H7 (cell line): ENCODE results near the gene SUPT20HL1. TPM values are rescaled to one million over a fixed set of nuclear protein-coding genes. Genes with fewer than 3 reads are reported as not detected.

ENCODE experiments used
- DNase-seq: peaks from one replicate; pipeline ENCODE4 v3.0.0; 2012
- H3K27me3 ChIP-seq: 2 replicates; pipeline ENCODE4 v1.6.0; 2011; ENCODE audit warnings: mild to moderate bottlenecking, low read length; ENCODE audit not compliant: control insufficient read depth, insufficient read depth
- H3K36me3 ChIP-seq: replicated peaks from 2 replicates; pipeline ENCODE4 v1.5.1; 2011; ENCODE audit warnings: low read length; ENCODE audit not compliant: control insufficient read depth, insufficient read depth
- H3K4me3 ChIP-seq: 2 replicates; pipeline ENCODE4 v1.5.1; 2011; ENCODE audit warnings: low read depth, mild to moderate bottlenecking, control low read depth, low read length, moderate library complexity; ENCODE audit not compliant: insufficient read depth
- total RNA-seq: library from RNA; depleted of rRNA; stranded (reverse); fragments of >200 nt; shearing (Covaris generic); gene quantifications from 2 replicates; pipeline ENCODE4 v1.2.3, GENCODE V29; 2014; rRNA removed

The SUPT20HL1 gene
- total RNA-seq, 1 experiment from 2014 or later = not detected

DNA sequence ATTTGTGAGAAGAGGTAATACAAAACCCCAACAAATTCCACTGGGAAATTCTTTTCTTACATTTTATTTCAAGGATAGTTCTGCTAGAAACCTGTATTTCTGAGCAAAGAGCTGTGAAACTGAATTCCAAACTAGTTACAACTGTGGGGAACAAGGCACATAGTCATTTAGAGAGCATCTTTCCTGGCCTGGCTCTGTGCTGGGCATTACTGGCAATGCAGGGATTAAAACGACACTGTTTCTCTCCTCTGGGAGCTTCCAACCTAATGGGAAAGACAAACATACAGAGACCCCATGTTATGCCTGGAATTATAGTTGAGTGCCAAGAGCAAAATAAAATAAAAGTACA lies 36.5 kb downstream of the SUPT20HL1 start:
- no peak for DNase-seq
- no peak overlapping the region for H3K4me3 ChIP-seq
- no peaks in the 10 kb centered on the region for H3K36me3 ChIP-seq
- no peaks in the 10 kb centered on the region for H3K27me3 ChIP-seq

- no peak for DNase-seq
- Histone ChIP-seq H3K27me3 (no peaks in the 10 kb centered on the region), H3K36me3 (no peaks in the 10 kb centered on the region), H3K4me3 (no peak overlapping the region)
Observed at GRCh38 chrX:24398766-24399165, 38.3 kb downstream of the SUPT20HL1 start.

GRCh38 chrX:24399550-24399949 lies 39.1 kb downstream of the SUPT20HL1 start:
- no peaks in the 10 kb centered on the region for H3K36me3 ChIP-seq
- no peaks in the 10 kb centered on the region for H3K27me3 ChIP-seq
- no peak for DNase-seq
- no peak overlapping the region for H3K4me3 ChIP-seq

DNA sequence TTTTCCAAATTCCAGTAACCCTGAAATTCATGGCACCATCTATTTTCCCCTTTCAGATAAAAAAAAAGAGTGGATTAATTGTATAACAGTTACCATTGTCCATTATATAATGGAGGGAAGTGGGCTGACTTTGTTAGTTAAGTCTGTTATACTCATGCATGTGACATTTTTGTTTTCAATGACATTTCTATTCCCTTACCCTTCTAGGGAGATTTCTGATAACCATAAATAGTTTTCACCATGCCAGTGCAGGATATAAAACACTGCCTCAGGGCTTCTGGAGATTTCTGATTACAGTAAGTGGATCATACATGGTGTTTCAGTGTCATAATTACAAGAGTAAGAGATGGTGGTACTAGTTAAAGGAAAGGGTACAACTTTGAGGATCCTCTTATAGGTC lies 45.5 kb downstream of the SUPT20HL1 start:
- no peak for DNase-seq
- H3K36me3 ChIP-seq = no peaks in the 10 kb centered on the region
- H3K27me3 ChIP-seq = no peaks in the 10 kb centered on the region; the same call in 1 of the 2 replicates
- H3K4me3 ChIP-seq = no peak overlapping the region

Other genes with a start within 250 kb of the SUPT20HL1 start
- gene ZFX, start 210.9 kb upstream of the SUPT20HL1 start, total RNA-seq = 16.6 and 21.1 TPM in 2 replicates
- gene SUPT20HL2, start 46.6 kb upstream of the SUPT20HL1 start, total RNA-seq = 0.14 TPM in 1 of 2 replicates, not detected in the other
- 29.3 and 43.6 TPM in 2 replicates for gene PDK3, start 104.6 kb downstream of the SUPT20HL1 start, total RNA-seq